Epithelial cell of proximal tubule (primary cell): ENCODE measurements around the gene SYMPK. TPM values are rescaled to one million over a fixed set of nuclear protein-coding genes. Genes with fewer than 3 reads are reported as not detected.

ENCODE experiments used
- DNase-seq: peaks from one replicate; pipeline ENCODE4 v3.0.0-alpha.2; 2011; ENCODE audit warnings: low read depth
- H3K4me3 ChIP-seq: 2 replicates; pipeline ENCODE4 v1.5.1; 2011; ENCODE audit warnings: low read depth, mild to moderate bottlenecking, low read length
- total RNA-seq: library from RNA; depleted of rRNA; stranded (reverse); fragments of >200 nt; gene quantifications from 2 replicates; pipeline ENCODE4 v1.2.3, GENCODE V29; 2015
- TF ChIP-seq, protein P1 (sequence below): conservative IDR thresholded peaks from 2 replicates; pipeline ENCODE4 v1.5.1; 2012; ENCODE audit warnings: low read depth, mild to moderate bottlenecking, low read length

Gene SYMPK
- total RNA-seq, 1 donor from 2014 or later, result 22.9 TPM

GRCh38 chr19:45824041-45824471, 38.9 kb downstream of the SYMPK start:
- no peak for DNase-seq
- H3K4me3 ChIP-seq, result no peak overlapping the region
- TF ChIP-seq, protein P1, sequence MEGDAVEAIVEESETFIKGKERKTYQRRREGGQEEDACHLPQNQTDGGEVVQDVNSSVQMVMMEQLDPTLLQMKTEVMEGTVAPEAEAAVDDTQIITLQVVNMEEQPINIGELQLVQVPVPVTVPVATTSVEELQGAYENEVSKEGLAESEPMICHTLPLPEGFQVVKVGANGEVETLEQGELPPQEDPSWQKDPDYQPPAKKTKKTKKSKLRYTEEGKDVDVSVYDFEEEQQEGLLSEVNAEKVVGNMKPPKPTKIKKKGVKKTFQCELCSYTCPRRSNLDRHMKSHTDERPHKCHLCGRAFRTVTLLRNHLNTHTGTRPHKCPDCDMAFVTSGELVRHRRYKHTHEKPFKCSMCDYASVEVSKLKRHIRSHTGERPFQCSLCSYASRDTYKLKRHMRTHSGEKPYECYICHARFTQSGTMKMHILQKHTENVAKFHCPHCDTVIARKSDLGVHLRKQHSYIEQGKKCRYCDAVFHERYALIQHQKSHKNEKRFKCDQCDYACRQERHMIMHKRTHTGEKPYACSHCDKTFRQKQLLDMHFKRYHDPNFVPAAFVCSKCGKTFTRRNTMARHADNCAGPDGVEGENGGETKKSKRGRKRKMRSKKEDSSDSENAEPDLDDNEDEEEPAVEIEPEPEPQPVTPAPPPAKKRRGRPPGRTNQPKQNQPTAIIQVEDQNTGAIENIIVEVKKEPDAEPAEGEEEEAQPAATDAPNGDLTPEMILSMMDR, result no peak

- DNase-seq, result no peak
- TF ChIP-seq, protein P1, result no peak
These were observed 39.8 kb downstream of the SYMPK start for GRCh38 chr19:45823182-45823581.

GRCh38 chr19:45822716-45823115, 40.2 kb downstream of the SYMPK start:
- TF ChIP-seq, protein P1, result no peak
- DNase-seq, result no peak

More at GRCh38 chr19:45823182-45823581, 39.8 kb downstream of the SYMPK start:
- no peak overlapping the region for H3K4me3 ChIP-seq

GRCh38 chr19:45821570-45821969, 41.4 kb downstream of the SYMPK start:
- TF ChIP-seq, protein P1, result no peak
- DNase-seq, result no peak
- H3K4me3 ChIP-seq, result no peak overlapping the region

More at GRCh38 chr19:45822716-45823115, 40.2 kb downstream of the SYMPK start:
- H3K4me3 ChIP-seq, result no peak overlapping the region

- no peak for DNase-seq
- H3K4me3 ChIP-seq, result no peak overlapping the region
- TF ChIP-seq, protein P1, result no peak
These were observed 41.8 kb downstream of the SYMPK start for GRCh38 chr19:45821103-45821521.

DNA sequence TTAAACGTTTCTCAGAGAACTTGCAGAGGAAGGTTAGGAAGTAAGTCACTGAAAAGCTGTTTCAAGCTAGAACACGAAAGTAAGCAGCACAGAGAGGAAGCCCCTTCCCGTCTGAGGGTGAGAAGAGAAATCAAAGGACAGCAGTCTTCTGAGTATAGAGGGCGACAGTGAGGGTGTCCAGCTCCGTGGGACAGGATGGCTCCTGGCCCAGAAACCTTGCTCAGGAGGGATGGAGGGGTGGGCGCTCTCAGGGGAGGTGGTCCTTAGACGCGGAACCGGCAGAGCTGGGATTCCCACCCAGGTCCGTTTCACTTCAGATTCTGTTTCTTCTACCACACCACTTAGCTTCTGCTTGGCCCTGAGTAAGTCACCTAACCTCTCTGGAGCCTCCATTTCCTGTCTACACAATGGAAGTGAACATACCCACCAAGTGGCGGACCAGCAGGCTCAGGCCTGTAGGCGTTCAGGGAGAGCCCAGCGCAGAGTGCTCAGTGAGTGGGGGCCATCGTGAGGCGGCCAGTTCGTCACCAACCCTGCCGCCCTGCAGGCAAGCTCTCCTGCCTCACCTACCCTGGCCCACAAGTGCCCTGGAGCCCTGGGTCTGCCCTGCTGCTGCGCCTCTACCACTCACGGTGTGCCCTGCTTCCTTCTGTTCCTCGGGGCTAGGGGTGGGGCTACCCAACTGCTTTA, 42.4 kb downstream of the SYMPK start:
- no peak for DNase-seq
- TF ChIP-seq, protein P1, result no peak
- H3K4me3 ChIP-seq, result no peak overlapping the region

GRCh38 chr19:45819769-45820168, 43.2 kb downstream of the SYMPK start:
- H3K4me3 ChIP-seq, result no peak overlapping the region
- TF ChIP-seq, protein P1, result no peak
- DNase-seq, result no peak
